HG02870 (cell line): ENCODE data around the gene SLC13A3.

Experiments
- ATAC-seq: cut with Tn5 transposase; IDR thresholded peaks from one replicate; pipeline ENCODE4 v1.9.1; 2021; ENCODE audit warnings: mild to moderate bottlenecking, moderate library complexity; ENCODE audit not compliant: unreplicated experiment

The SLC13A3 gene

GRCh38 chr20:46609043-46609442 lies 42.2 kb downstream of the SLC13A3 start:
- no peak for ATAC-seq

GRCh38 chr20:46607849-46608497 lies 43.3 kb downstream of the SLC13A3 start:
- ATAC-seq: no peak

DNA sequence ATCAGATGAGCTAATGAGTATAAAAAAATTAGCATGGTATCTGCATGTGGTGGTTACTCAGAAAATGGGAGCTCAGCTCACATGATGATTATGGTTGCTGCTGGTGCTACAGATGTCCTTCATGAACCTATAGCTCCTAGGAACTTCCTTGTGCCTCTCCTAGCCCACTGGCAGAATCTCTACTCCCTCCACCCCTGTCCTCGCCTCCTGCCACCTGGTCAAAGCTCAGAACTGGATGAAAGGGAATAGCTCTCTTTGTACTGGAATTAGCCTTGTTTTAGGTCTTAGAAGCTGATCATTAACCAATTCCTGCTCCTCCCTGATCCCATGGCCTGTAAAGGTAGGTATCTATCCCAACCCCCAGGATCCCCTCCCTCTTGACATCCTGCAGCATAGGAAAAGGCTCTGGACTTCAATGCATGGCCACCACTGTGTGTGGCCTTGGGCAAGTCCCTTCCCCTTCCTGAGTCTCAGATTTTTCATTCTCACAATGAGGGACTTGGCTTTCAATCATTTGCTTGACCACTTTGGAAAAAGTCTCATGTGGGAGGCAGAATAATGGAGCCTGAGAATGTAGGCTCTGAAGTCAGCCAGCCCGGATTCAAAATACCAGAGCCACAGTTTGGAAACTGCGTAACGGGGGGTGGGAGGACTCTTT lies 43.9 kb downstream of the SLC13A3 start:
- no peak for ATAC-seq

DNA sequence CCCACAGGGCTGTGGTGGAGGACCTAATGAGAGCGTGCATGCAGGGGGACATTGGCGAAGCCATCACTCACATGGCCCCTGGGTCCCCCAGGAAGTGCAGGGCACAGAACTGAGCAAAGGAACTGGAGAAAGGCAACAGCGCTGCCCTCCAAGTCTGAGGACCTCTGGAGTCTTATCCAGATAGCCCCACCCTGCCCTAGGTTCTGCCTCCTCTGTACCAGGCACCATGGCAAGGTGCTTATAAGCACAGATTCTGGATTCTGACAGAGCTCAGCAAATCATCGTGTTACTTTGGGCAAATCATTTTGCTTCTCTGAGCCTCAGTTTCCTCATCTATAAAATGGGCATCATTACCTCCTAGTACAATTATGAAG lies 44.5 kb downstream of the SLC13A3 start:
- ATAC-seq: no peak

GRCh38 chr20:46605978-46606816 lies 45.1 kb downstream of the SLC13A3 start:
- no peak for ATAC-seq

- no peak for ATAC-seq
Observed at GRCh38 chr20:46605181-46605580, 46.1 kb downstream of the SLC13A3 start.

DNA sequence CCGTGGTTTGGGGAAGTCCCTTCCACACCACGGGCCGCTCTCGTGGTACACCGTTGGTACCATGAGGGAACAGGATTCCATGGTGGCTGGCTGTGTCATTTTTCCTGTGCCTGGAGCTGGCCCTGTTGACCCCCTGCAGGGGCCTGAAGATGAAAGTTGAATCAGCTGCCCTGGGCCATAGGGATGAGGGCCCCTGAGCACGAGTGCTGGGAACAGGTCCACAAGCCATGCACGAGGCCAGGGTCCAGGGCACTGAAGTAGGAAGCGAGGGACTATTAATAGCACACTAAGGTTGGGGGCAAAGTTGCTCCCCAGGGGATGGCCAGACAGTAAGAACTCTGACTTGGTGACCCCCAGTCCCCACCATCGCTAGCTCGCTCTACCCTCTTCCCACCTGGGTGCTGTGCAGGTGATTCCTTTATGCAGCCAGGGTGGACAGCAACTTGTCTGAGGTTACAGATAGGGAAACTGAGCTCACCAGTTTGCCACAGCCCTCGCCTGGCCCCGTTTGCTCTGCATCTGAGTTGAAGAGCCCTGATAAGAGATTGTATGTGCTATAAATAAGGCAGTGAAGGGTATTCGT lies 46.6 kb downstream of the SLC13A3 start:
- no peak for ATAC-seq

- no peak for ATAC-seq
Observed at GRCh38 chr20:46602429-46602828, 48.8 kb downstream of the SLC13A3 start.

DNA sequence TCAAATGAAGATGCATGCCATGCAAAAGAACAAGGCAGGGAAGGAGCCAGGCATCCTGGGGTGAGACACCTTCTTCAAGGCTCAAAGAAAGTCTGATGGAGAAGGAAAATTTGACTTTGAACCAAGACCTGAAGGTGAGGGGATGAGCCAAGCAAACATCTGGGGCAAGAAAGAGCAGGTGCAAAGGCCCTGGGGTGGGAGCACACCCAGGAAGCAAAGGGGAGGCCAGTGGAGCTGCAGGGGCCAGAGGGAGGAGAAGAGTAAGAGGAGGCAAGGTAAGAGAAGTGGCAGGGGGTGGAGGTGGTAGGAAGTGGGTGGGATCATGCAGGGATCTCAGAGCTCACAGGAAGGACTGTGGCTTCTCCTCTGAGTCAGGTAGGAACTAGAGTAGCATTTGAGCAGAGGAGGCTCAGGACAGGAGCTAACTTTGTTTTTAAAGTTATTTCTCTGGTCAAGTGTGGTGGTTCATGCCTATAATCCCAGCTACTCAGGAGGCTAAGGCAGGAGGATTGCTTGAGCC lies 49.6 kb downstream of the SLC13A3 start:
- ATAC-seq: no peak

- no peak for ATAC-seq
Observed at GRCh38 chr20:46600286-46600752, 50.9 kb downstream of the SLC13A3 start.

DNA sequence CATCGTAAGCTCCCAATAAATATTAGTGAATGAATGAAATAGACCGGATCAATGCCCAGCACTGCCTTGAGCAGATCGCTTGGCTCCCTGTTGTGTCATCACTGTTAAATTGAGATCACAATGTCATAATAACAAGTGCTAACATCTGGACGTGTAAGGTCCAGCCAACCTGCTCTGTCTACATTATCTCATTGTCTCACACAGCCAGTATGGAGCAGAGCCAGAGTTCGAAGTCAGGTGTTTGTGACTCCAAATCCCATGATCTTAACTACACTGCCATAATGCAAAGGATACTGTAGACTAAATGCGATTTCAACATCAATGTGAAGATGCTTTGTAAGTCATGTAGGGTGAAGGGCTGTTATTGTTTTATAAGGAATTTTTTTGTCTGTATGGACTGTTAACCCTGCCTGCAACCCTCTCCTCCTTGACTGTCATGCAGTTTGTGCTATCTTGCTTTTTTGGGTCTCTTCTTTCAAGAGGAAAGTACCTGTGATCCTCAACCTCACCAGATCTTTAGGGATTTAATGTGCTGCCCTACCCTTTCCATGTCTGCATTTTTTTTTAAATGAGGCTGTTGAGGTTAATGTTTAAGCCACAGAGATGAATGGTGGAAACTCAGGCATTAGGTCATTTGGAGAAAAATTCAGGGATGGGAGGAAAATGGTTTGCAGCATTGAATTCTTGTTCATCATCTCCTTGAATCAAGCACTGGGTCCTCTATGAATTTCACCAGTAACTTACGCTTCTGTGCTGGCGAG lies 51.9 kb downstream of the SLC13A3 start:
- no peak for ATAC-seq

DNA sequence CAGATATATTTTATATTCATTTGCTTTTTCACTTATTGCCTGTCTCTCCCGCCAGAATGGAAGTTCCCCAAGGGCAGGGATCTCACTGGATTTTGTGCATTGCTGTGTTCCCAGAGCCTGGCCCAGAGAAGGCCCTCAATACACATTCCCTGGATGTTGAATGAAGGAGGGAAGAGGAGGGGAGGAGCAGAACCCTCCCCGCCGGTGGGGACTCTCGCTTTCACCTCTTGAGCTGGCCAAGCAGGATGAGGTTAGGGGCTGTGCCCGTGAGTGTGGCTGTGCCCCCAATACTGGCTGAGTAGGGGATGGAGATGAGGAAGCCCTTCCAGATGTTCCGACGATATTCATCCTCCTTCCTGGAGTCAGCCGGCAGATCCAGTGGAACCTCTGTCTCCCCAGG lies 55.3 kb downstream of the SLC13A3 start:
- ATAC-seq: no peak

DNA sequence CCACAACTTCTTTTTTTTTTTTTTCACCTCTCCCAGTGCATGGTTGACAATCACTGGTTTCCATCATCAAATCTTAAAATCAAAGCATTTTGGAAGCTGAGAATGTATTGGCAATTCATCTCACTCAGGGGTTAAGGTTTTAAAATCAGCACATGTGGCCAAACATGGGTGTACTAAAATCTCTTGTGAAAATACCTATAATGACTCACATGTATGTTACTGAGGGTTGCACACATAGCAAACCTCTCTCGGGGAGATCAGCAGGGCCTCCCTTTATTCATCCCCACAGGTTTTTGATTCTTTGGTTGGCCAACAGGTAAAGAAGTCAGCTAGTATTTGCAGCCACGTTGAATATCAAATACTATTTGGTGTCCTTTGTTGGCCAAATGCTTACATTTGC lies 56.5 kb downstream of the SLC13A3 start:
- no peak for ATAC-seq

GRCh38 chr20:46592580-46593362 lies 58.5 kb downstream of the SLC13A3 start:
- ATAC-seq: no peak

- ATAC-seq: no peak
Observed at GRCh38 chr20:46590443-46590842, 60.8 kb downstream of the SLC13A3 start.

DNA sequence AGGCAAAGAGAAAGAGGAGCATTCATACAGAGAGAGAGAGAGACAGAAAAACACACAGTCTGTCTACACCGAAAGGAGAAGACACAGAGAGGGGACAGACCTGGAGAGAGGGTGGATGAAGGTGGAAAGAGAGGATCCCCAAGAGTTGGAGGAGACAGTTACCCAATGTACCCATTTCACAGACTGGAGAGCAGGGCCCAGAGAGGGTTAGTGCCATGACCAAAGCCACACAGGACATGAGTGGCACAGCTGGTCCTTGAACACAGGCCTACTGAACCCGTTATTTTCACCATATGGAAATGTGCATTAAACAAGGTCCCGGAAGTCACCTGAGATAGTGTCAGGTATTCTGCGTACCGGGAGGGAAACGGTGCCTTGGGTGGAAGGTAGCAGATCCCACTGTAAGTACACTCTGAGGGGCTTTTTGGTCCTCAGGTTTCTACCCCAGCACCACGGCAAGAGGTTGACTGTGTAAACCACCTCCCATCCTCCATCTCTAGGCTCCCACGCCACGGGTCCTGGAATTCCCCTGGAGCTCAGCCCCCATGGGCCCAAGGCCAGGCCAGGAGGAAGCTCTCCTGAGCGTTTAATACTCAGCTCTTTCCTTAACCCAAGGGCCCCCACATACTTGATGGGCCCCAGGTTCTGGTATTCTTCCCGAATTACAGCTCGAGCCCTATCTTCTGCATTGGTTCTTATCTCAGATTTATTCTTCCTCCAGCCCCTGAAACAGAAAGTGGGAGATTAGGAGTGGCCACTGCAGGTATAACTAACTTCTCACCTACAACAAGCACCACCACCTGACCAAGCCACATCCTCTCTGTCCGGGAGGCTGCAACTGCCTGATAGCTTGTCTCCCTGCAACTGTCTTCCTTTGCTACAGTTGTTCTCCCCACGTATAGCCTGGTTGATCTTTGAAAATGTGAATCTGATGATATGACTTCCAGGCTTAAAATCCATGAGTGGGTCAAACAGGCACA lies 62.4 kb downstream of the SLC13A3 start:
- ATAC-seq: no peak

- ATAC-seq: no peak
Observed at GRCh38 chr20:46587986-46588385, 63.3 kb downstream of the SLC13A3 start.

GRCh38 chr20:46586724-46587123 lies 64.5 kb downstream of the SLC13A3 start:
- no peak for ATAC-seq

DNA sequence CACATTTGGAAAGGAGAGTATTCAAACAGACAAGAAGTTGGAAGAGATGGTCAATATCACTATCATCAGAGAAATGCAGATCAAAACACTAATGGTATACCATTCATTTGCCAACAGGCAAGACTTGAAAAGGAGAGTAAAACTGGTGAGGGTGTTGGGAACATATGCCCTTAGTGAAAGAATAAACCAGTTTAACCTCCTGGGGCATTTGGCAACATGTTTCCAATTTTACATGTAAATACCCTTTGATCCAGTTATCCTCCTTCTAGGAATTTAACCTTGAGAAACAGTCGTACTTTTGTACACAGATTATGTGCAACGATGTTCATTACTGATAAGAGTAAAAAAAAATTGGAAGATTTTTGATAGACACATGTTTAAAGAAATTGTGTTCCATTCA lies 66.8 kb downstream of the SLC13A3 start:
- ATAC-seq: no peak
